Hepatocyte (in vitro differentiated cells): ENCODE data around the gene SLC6A4. TPM values are rescaled to one million over a fixed set of nuclear protein-coding genes. Genes with fewer than 3 reads are reported as not detected.

Experiments used
- DNase-seq: peaks from one replicate; pipeline ENCODE4 v3.0.0-alpha.2; 2016; ENCODE audit warnings: low spot score
- H2AFZ ChIP-seq: fragments of 200-600 bp; sonication (generic); 2 replicates; pipeline ENCODE4 v1.6.0; 2016; ENCODE audit warnings: antibody characterized with exemption, mild to moderate bottlenecking
- H3K27ac ChIP-seq: fragments of 200-600 bp; sonication (generic); 2 replicates; pipeline ENCODE4 v1.5.1; 2016; ENCODE audit warnings: mild to moderate bottlenecking
- H3K27me3 ChIP-seq: fragments of 200-600 bp; sonication (generic); 2 replicates; pipeline ENCODE4 v1.6.1; 2016
- H3K36me3 ChIP-seq: fragments of 200-600 bp; sonication (generic); replicated peaks from 2 replicates; pipeline ENCODE4 v1.5.1; 2016; ENCODE audit warnings: low read depth; ENCODE audit not compliant: insufficient read depth
- H3K4me1 ChIP-seq: fragments of 200-600 bp; sonication (generic); 2 replicates; pipeline ENCODE4 v1.5.1; 2016; ENCODE audit warnings: mild to moderate bottlenecking, moderate library complexity; ENCODE audit not compliant: insufficient read depth
- H3K4me2 ChIP-seq: fragments of 200-600 bp; sonication (generic); 2 replicates; pipeline ENCODE4 v1.6.0; 2016
- H3K4me3 ChIP-seq: fragments of 200-600 bp; sonication (generic); 2 replicates; pipeline ENCODE4 v1.5.1; 2016; ENCODE audit warnings: mild to moderate bottlenecking
- H3K79me2 ChIP-seq: fragments of 200-600 bp; sonication (generic); 2 replicates; pipeline ENCODE4 v1.6.0; 2017; ENCODE audit warnings: mild to moderate bottlenecking
- H3K9me2 ChIP-seq: fragments of 200-600 bp; sonication (generic); replicated peaks from 2 replicates; pipeline ENCODE4 v1.6.0; 2017; ENCODE audit warnings: mild to moderate bottlenecking; ENCODE audit not compliant: insufficient read depth
- H3K9me3 ChIP-seq: fragments of 200-600 bp; sonication (generic); 2 replicates; pipeline ENCODE4 v1.5.1; 2016; ENCODE audit warnings: low read depth, mild to moderate bottlenecking
- H4K20me1 ChIP-seq: fragments of 200-600 bp; sonication (generic); 2 replicates; pipeline ENCODE4 v1.6.0; 2016; ENCODE audit warnings: mild to moderate bottlenecking; ENCODE audit not compliant: insufficient read depth, poor library complexity, severe bottlenecking
- CTCF ChIP-seq: fragments of 200-600 bp; sonication (generic); IDR thresholded peaks from 2 replicates; pipeline ENCODE4 v1.5.1; 2016; ENCODE audit warnings: antibody characterized with exemption, mild to moderate bottlenecking; ENCODE audit not compliant: poor library complexity
- EZH2 ChIP-seq: fragments of 200-600 bp; sonication (generic); IDR thresholded peaks from 2 replicates; pipeline ENCODE4 v1.6.1; 2016; ENCODE audit warnings: antibody characterized with exemption, mild to moderate bottlenecking, borderline replicate concordance
- EZH2phosphoT487 ChIP-seq: fragments of 200-600 bp; sonication (generic); IDR thresholded peaks from one replicate; pipeline ENCODE4 v1.6.1; 2018; ENCODE audit warnings: antibody characterized with exemption, mild to moderate bottlenecking, low read depth, moderate library complexity; ENCODE audit not compliant: unreplicated experiment, severe bottlenecking
- WGBS: methylation state at CpG from one replicate; pipeline ENCODE4 v1.1.6; 2016; ENCODE audit warnings: low lambda C conversion rate; ENCODE audit errors: missing lambda C conversion rate; 5-methylcytosine and 5-hydroxymethylcytosine counted together
- polyA plus RNA-seq: library from polyadenylated mRNA; unstranded; fragments of >200 nt; fragmentation: Nextera tagmentation; extraction: Ambion mirVana; gene quantifications from 2 replicates; pipeline ENCODE4 v1.2.1, GENCODE V29; 2016
- total RNA-seq: library from RNA; depleted of rRNA; stranded (reverse); fragments of >200 nt; gene quantifications from 2 replicates; pipeline ENCODE4 v1.2.3, GENCODE V29; 2014

The SLC6A4 gene
- total and polyA plus RNA-seq, 2 experiments from 2014 or later = 2.0 to 2.6 TPM

GRCh38 chr17:30243002-30243401, 7.5 kb upstream of the SLC6A4 start:
- Histone ChIP-seq H3K79me2 (no peaks in the 10 kb centered on the region), H3K36me3 (no peaks in the 10 kb centered on the region), H3K27ac (no peak overlapping the region), H3K4me3 (no peak overlapping the region), H3K9me3 (no peaks in the 10 kb centered on the region), H3K27me3 (peaks cover 13% of the 10 kb centered on the region), H3K4me2 (no peak overlapping the region), H2AFZ (no peak overlapping the region), H3K4me1 (peaks cover 3% of the 10 kb centered on the region), H3K9me2 (no peaks in the 10 kb centered on the region), H4K20me1 (no peaks in the 10 kb centered on the region)
- DNase-seq = no peak
- 94% methylated on average over 4 of the region's 4 CpGs for WGBS
- no peak for TF ChIP-seq EZH2phosphoT487
- no peak for TF ChIP-seq EZH2
- TF ChIP-seq CTCF = no peak

GRCh38 chr17:30241051-30241450, 5.6 kb upstream of the SLC6A4 start:
- DNase-seq = no peak
- H3K4me2 ChIP-seq = no peak overlapping the region
- 93% methylated on average over 6 of the region's 6 CpGs for WGBS
- no peaks in the 10 kb centered on the region for H4K20me1 ChIP-seq
- no peaks in the 10 kb centered on the region for H3K9me3 ChIP-seq
- no peak overlapping the region for H3K27ac ChIP-seq
- no peaks in the 10 kb centered on the region for H3K79me2 ChIP-seq
- no peaks in the 10 kb centered on the region for H3K36me3 ChIP-seq
- no peak overlapping the region for H3K4me3 ChIP-seq
- no peak overlapping the region for H2AFZ ChIP-seq
- peaks cover 3% of the 10 kb centered on the region for H3K4me1 ChIP-seq
- TF ChIP-seq EZH2phosphoT487 (no peak), EZH2 (no peak), CTCF (no peak)
- peaks cover 28% of the 10 kb centered on the region for H3K27me3 ChIP-seq
- no peaks in the 10 kb centered on the region for H3K9me2 ChIP-seq

GRCh38 chr17:30240177-30240576, 4.7 kb upstream of the SLC6A4 start:
- H3K36me3 ChIP-seq = no peaks in the 10 kb centered on the region
- H3K9me3 ChIP-seq = no peaks in the 10 kb centered on the region
- no peak overlapping the region for H3K4me3 ChIP-seq
- no peaks in the 10 kb centered on the region for H3K9me2 ChIP-seq
- DNase-seq = no peak
- H3K4me1 ChIP-seq = peaks cover 6% of the 10 kb centered on the region
- no peaks in the 10 kb centered on the region for H4K20me1 ChIP-seq
- H3K27me3 ChIP-seq = peaks cover 37% of the 10 kb centered on the region
- H3K79me2 ChIP-seq = no peaks in the 10 kb centered on the region
- TF ChIP-seq EZH2 = no peak
- H3K4me2 ChIP-seq = no peak overlapping the region
- 94% methylated on average over 8 of the region's 8 CpGs for WGBS
- no peak overlapping the region for H2AFZ ChIP-seq
- no peak overlapping the region for H3K27ac ChIP-seq

- Histone ChIP-seq H3K79me2 (no peaks in the 10 kb centered on the region), H3K9me2 (no peaks in the 10 kb centered on the region), H3K9me3 (no peaks in the 10 kb centered on the region), H3K36me3 (no peaks in the 10 kb centered on the region), H3K27ac (no peak overlapping the region), H2AFZ (no peak overlapping the region), H3K4me3 (no peak overlapping the region), H3K4me2 (no peak overlapping the region), H3K27me3 (peaks cover 48% of the 10 kb centered on the region), H3K4me1 (peaks cover 7% of the 10 kb centered on the region), H4K20me1 (no peaks in the 10 kb centered on the region)
- WGBS = 66% methylated on average over 5 of the region's 5 CpGs
- DNase-seq = no peak
- TF ChIP-seq EZH2phosphoT487 (no peak), EZH2 (no peak), CTCF (no peak)
Measured at GRCh38 chr17:30239089-30239462, 3.6 kb upstream of the SLC6A4 start.
